GM19467 (cell line): Measurements from ENCODE around the gene LENG1.
A peak's percentile ranks its signal among the peaks of the same experiment; 100 is the strongest.

Source experiments
- ATAC-seq: cut with Tn5 transposase; IDR thresholded peaks from one replicate; pipeline ENCODE4 v1.9.1; 2021; ENCODE audit warnings: mild to moderate bottlenecking, moderate library complexity; ENCODE audit not compliant: unreplicated experiment

The LENG1 gene

GRCh38 chr19:54142166-54142780 is 17.2 kb downstream of the LENG1 start:
- ATAC-seq, result no peak

GRCh38 chr19:54141356-54141755 is 18.2 kb downstream of the LENG1 start:
- no peak for ATAC-seq

GRCh38 chr19:54138489-54139256 is 20.8 kb downstream of the LENG1 start:
- no peak for ATAC-seq

- no peak for ATAC-seq
Measured at GRCh38 chr19:54137699-54138488, 21.6 kb downstream of the LENG1 start, which contains the start of gene CNOT3. Gene CNOT3 (plus strand): TSS chr19:54137762. CDS start chr19:54142979, 5,217 bp downstream.

- ATAC-seq, result peak; percentile 74
Measured at GRCh38 chr19:54136864-54137698, 22.4 kb downstream of the LENG1 start.

- ATAC-seq, result no peak
Measured at GRCh38 chr19:54136086-54136863, 23.2 kb downstream of the LENG1 start.

GRCh38 chr19:54133957-54134590 is 25.4 kb downstream of the LENG1 start:
- no peak for ATAC-seq

GRCh38 chr19:54133312-54133956 is 26.1 kb downstream of the LENG1 start:
- no peak for ATAC-seq

- ATAC-seq, result no peak
Measured at GRCh38 chr19:54129617-54129996, 29.9 kb downstream of the LENG1 start.

- ATAC-seq, result no peak
Measured at GRCh38 chr19:54128796-54129616, 30.5 kb downstream of the LENG1 start.

GRCh38 chr19:54128441-54128725 is 31.1 kb downstream of the LENG1 start:
- no peak for ATAC-seq

- ATAC-seq, result no peak
Measured at GRCh38 chr19:54127688-54128440, 31.7 kb downstream of the LENG1 start.

GRCh38 chr19:54125713-54126112 is 33.8 kb downstream of the LENG1 start:
- no peak for ATAC-seq

- ATAC-seq, result no peak
Measured at GRCh38 chr19:54124393-54124792, 35.1 kb downstream of the LENG1 start.

- no peak for ATAC-seq
Measured at GRCh38 chr19:54123682-54124081, 35.8 kb downstream of the LENG1 start.

GRCh38 chr19:54121259-54121658 is 38.3 kb downstream of the LENG1 start:
- no peak for ATAC-seq
